H9 (cell line): Measurements from ENCODE around the gene MAP3K12. TPM values are rescaled to one million over a fixed set of nuclear protein-coding genes. Genes with fewer than 3 reads are reported as not detected.

ENCODE experiments used
- DNase-seq: peaks from one replicate; pipeline ENCODE4 v3.0.0-alpha.2; 2017
- H2AFZ ChIP-seq: one replicate; pipeline ENCODE4 v1.6.1; 2013; ENCODE audit warnings: mild to moderate bottlenecking, low read length, control low read depth, moderate library complexity
- H2AK5ac ChIP-seq: 2 replicates; pipeline ENCODE4 v1.6.1; 2013; ENCODE audit warnings: low read length, control low read depth, mixed read lengths; ENCODE audit not compliant: insufficient read length
- H2BK120ac ChIP-seq: one replicate; pipeline ENCODE4 v1.6.1; 2013; ENCODE audit warnings: low read depth, mild to moderate bottlenecking, low read length, control low read depth, inconsistent platforms; ENCODE audit not compliant: poor library complexity, severe bottlenecking
- H2BK12ac ChIP-seq: 2 replicates; pipeline ENCODE4 v1.6.1; 2013; ENCODE audit warnings: low read length, control low read depth, mixed read lengths, low read depth; ENCODE audit not compliant: insufficient read length
- H2BK15ac ChIP-seq: 2 replicates; pipeline ENCODE4 v1.6.1; 2013; ENCODE audit warnings: low read depth, low read length, control low read depth
- H2BK20ac ChIP-seq: one replicate; pipeline ENCODE4 v1.6.1; 2013; ENCODE audit warnings: low read depth, mild to moderate bottlenecking, low read length, control low read depth, inconsistent platforms; ENCODE audit not compliant: poor library complexity, severe bottlenecking
- H2BK5ac ChIP-seq: 2 replicates; pipeline ENCODE4 v1.6.1; 2013; ENCODE audit warnings: low read length, control low read depth, mixed read lengths; ENCODE audit not compliant: insufficient read length
- H3K14ac ChIP-seq: 2 replicates; pipeline ENCODE4 v1.6.1; 2013; ENCODE audit warnings: low read length, control low read depth; ENCODE audit not compliant: insufficient read depth
- H3K18ac ChIP-seq: 2 replicates; pipeline ENCODE4 v1.6.1; 2013; ENCODE audit warnings: low read depth, mild to moderate bottlenecking, mixed read lengths, low read length, control low read depth; ENCODE audit not compliant: insufficient read length
- H3K23ac ChIP-seq: 2 replicates; pipeline ENCODE4 v1.6.1; 2013; ENCODE audit warnings: low read length, control low read depth, mixed read lengths, low read depth; ENCODE audit not compliant: insufficient read length
- H3K23me2 ChIP-seq: 2 replicates; pipeline ENCODE4 v1.6.1; 2013; ENCODE audit warnings: low read depth, mild to moderate bottlenecking, mixed read lengths, low read length, control low read depth; ENCODE audit not compliant: insufficient read length, poor library complexity, severe bottlenecking
- H3K27ac ChIP-seq: 2 replicates; pipeline ENCODE4 v1.5.1; 2013; ENCODE audit warnings: low read length, control low read depth, mixed read lengths, low read depth; ENCODE audit not compliant: insufficient read length
- H3K27me3 ChIP-seq: 2 replicates; pipeline ENCODE4 v1.6.1; 2013; ENCODE audit warnings: low read length, control low read depth, inconsistent platforms; ENCODE audit not compliant: insufficient read depth
- H3K4ac ChIP-seq: 2 replicates; pipeline ENCODE4 v1.6.1; 2013; ENCODE audit warnings: low read depth, mild to moderate bottlenecking, control low read depth, inconsistent platforms, low read length, moderate library complexity
- H3K4me1 ChIP-seq: 2 replicates; pipeline ENCODE4 v1.6.1; 2013; ENCODE audit warnings: low read length, control low read depth, inconsistent platforms; ENCODE audit not compliant: insufficient read depth
- H3K4me2 ChIP-seq: 2 replicates; pipeline ENCODE4 v1.6.1; 2013; ENCODE audit warnings: low read length, control low read depth, mixed read lengths; ENCODE audit not compliant: insufficient read length, insufficient read depth
- H3K56ac ChIP-seq: 2 replicates; pipeline ENCODE4 v1.6.1; 2013; ENCODE audit warnings: low read depth, mild to moderate bottlenecking, mixed read lengths, low read length, control low read depth; ENCODE audit not compliant: insufficient read length
- H3K79me1 ChIP-seq: 2 replicates; pipeline ENCODE4 v1.6.1; 2013; ENCODE audit warnings: low read depth, mild to moderate bottlenecking, moderate library complexity, low read length, control low read depth, inconsistent platforms; ENCODE audit not compliant: insufficient read depth, poor library complexity, severe bottlenecking
- H3K79me2 ChIP-seq: 2 replicates; pipeline ENCODE4 v1.6.1; 2013; ENCODE audit warnings: low read length, control low read depth, inconsistent platforms; ENCODE audit not compliant: insufficient read depth
- H3K9ac ChIP-seq: 2 replicates; pipeline ENCODE4 v1.6.1; 2013; ENCODE audit warnings: low read length, control low read depth, mixed read lengths; ENCODE audit not compliant: insufficient read length; ENCODE audit errors: extremely low read depth
- H3K9me3 ChIP-seq: one replicate; pipeline ENCODE4 v1.6.1; 2013; ENCODE audit warnings: low read depth, low read length, inconsistent platforms; ENCODE audit not compliant: control insufficient read depth
- H3T11ph ChIP-seq: one replicate; pipeline ENCODE4 v1.6.1; 2013; ENCODE audit warnings: mild to moderate bottlenecking, low read length, control low read depth, inconsistent platforms
- H4K20me1 ChIP-seq: one replicate; pipeline ENCODE4 v1.6.1; 2013; ENCODE audit not compliant: control insufficient read depth, insufficient read length, insufficient read depth
- H4K5ac ChIP-seq: 2 replicates; pipeline ENCODE4 v1.6.1; 2013; ENCODE audit warnings: low read depth, mild to moderate bottlenecking, mixed read lengths, low read length, control low read depth; ENCODE audit not compliant: insufficient read length
- H4K8ac ChIP-seq: replicated peaks from 2 replicates; pipeline ENCODE4 v1.6.1; 2013; ENCODE audit warnings: low read length, control low read depth, mixed read lengths, low read depth; ENCODE audit not compliant: insufficient read length
- H4K91ac ChIP-seq: 2 replicates; pipeline ENCODE4 v1.6.1; 2013; ENCODE audit warnings: low read depth, mild to moderate bottlenecking, moderate library complexity, mixed read lengths, low read length, control low read depth; ENCODE audit not compliant: insufficient read length
- H3K27ac Mint-ChIP-seq, 3 experiments: 2 replicates in 2 of 3; 3 replicates in 1 of 3; pipeline ENCODE4 v1.8.0; 2020 to 2021; ENCODE audit warnings: mixed read lengths in 3 of 3, mild to moderate bottlenecking in 1 of 3, moderate library complexity in 1 of 3
- H3K27me3 Mint-ChIP-seq: 2 replicates; pipeline ENCODE4 v1.8.0; 2021; ENCODE audit warnings: low read depth, mild to moderate bottlenecking, moderate library complexity, mixed read lengths
- H3K36me3 Mint-ChIP-seq, 3 experiments: 2 replicates in 2 of 3; 3 replicates in 1 of 3; pipeline ENCODE4 v1.8.0; 2020 to 2021; ENCODE audit warnings: low read depth in 3 of 3, mixed read lengths in 3 of 3; ENCODE audit not compliant: insufficient read depth in 1 of 3
- H3K4me1 Mint-ChIP-seq, 2 experiments: 2 replicates each; pipeline ENCODE4 v1.8.0; 2020; ENCODE audit warnings: mixed read lengths in 2 of 2
- H3K4me3 Mint-ChIP-seq, 2 experiments: 2 replicates in 1 of 2; 3 replicates in 1 of 2; pipeline ENCODE4 v1.8.0; 2020 to 2021; ENCODE audit warnings: mild to moderate bottlenecking in 2 of 2, mixed read lengths in 2 of 2, moderate library complexity in 1 of 2
- H3K9me3 Mint-ChIP-seq, 2 experiments: 2 replicates in 1 of 2; 3 replicates in 1 of 2; pipeline ENCODE4 v1.8.0; 2020; ENCODE audit warnings: mild to moderate bottlenecking in 2 of 2, mixed read lengths in 2 of 2, moderate library complexity in 1 of 2
- CTCF ChIP-seq: fragments of 200-600 bp; sonication (generic); conservative IDR thresholded peaks from 3 replicates; pipeline ENCODE4 v1.8.0; 2021; ENCODE audit warnings: antibody characterized with exemption, mild to moderate bottlenecking
- WGBS: extraction: QIAGEN DNeasy Blood & Tissue Kit; methylation state at CpG from one replicate; pipeline ENCODE4 v1.1.7; 2013; ENCODE audit warnings: missing lambda C conversion rate, low lambda C conversion rate, mixed read lengths; ENCODE audit not compliant: insufficient read length; ENCODE audit errors: extremely low coverage; 5-methylcytosine and 5-hydroxymethylcytosine counted together
- total RNA-seq: library from RNA; stranded (reverse); gene quantifications from 2 replicates; pipeline ENCODE4 v1.2.1, GENCODE V29; 2021

Gene MAP3K12
- total RNA-seq, 1 experiment from 2014 or later = 22.3 TPM

- no peak overlapping the region for H2BK12ac ChIP-seq
- H2BK120ac ChIP-seq = no peak overlapping the region
- Mint-ChIP-seq H3K9me3 (no peaks in the 10 kb centered on the region), H3K36me3 (peaks cover 19 to 36% (median 29%) of the 10 kb centered on the region in 3 experiments), H3K27ac (no peak overlapping the region; a peak in 1 of 7 replicates), H3K4me3 (peak overlapping the region in 1 of 2 experiments; percentile 11; a peak in 1 of 5 replicates), H3K4me1 (peaks cover 18 to 25% of the 10 kb centered on the region in 2 experiments), H3K27me3 (no peaks in the 10 kb centered on the region)
- no peak overlapping the region for H4K5ac ChIP-seq
- H3K18ac ChIP-seq = no peak overlapping the region
- peaks cover 13% of the 10 kb centered on the region for H3K23me2 ChIP-seq
- H3K4me1 ChIP-seq = no peaks in the 10 kb centered on the region
- no peak overlapping the region for H3K56ac ChIP-seq
- no peak overlapping the region for H2AFZ ChIP-seq
- H2AK5ac ChIP-seq = no peak overlapping the region
- DNase-seq = no peak
- no peak overlapping the region for H4K8ac ChIP-seq
- H3K14ac ChIP-seq = no peak overlapping the region
- H3K79me1 ChIP-seq = peaks cover 5% of the 10 kb centered on the region
- no peak for TF ChIP-seq CTCF
- WGBS = no CpG with 5 or more reads among the region's 14 CpGs
- no peak overlapping the region for H3K27ac ChIP-seq
- H3K23ac ChIP-seq = no peak overlapping the region
- no peak overlapping the region for H3K4ac ChIP-seq
- H2BK20ac ChIP-seq = no peak overlapping the region
- H3K9me3 ChIP-seq = no peaks in the 10 kb centered on the region
- no peaks in the 10 kb centered on the region for H3K27me3 ChIP-seq
- H2BK5ac ChIP-seq = no peak overlapping the region
- H3K79me2 ChIP-seq = no peaks in the 10 kb centered on the region; the same call in 1 of the 2 replicates
- no peak overlapping the region for H2BK15ac ChIP-seq
- no peak overlapping the region for H3T11ph ChIP-seq
- no peak overlapping the region for H3K9ac ChIP-seq
- H3K4me2 ChIP-seq = no peak overlapping the region
- H4K20me1 ChIP-seq = no peaks in the 10 kb centered on the region
- no peak overlapping the region for H4K91ac ChIP-seq
These were observed 5.0 kb upstream of the MAP3K12 start for GRCh38 chr12:53504004-53504920.
